ES-I3 (cell line): Measurements from ENCODE around the gene TTC36.
"Not testable (repeated sequence)": the region's sequence is repeated elsewhere in the genome, so short reads cannot be mapped to it uniquely, and the experiment has no call there.

ENCODE experiments used
- H3K36me3 ChIP-seq: 2 replicates; pipeline ENCODE4 v1.6.1; 2013; ENCODE audit warnings: mild to moderate bottlenecking, low read length, control low read depth, moderate library complexity; ENCODE audit not compliant: insufficient read depth
- H3K4me1 ChIP-seq: 2 replicates; pipeline ENCODE4 v1.6.1; 2013; ENCODE audit warnings: mild to moderate bottlenecking, control low read depth, low read length; ENCODE audit not compliant: insufficient read depth
- H3K9ac ChIP-seq: 2 replicates; pipeline ENCODE4 v1.6.1; 2013; ENCODE audit warnings: low read depth, mild to moderate bottlenecking, low read length, moderate library complexity
- H3K9me3 ChIP-seq: 2 replicates; pipeline ENCODE4 v1.6.1; 2013; ENCODE audit warnings: mild to moderate bottlenecking, low read length, moderate library complexity; ENCODE audit not compliant: control insufficient read depth, insufficient read depth

The TTC36 gene, protein sequence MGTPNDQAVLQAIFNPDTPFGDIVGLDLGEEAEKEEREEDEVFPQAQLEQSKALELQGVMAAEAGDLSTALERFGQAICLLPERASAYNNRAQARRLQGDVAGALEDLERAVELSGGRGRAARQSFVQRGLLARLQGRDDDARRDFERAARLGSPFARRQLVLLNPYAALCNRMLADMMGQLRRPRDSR

GRCh38 chr11:118527109-118527508 lies at the start of gene TTC36:
TTC36 (plus strand) TSS chr11:118527474; CDS start chr11:118527495, 21 bp downstream.
- Histone ChIP-seq H3K4me1 (peaks cover 9% of the 10 kb centered on the region), H3K9ac (no peak within 1 kb of the TSS), H3K36me3 (peaks cover 8% of the 10 kb centered on the region), H3K9me3 (no peaks in the 10 kb centered on the region)

DNA sequence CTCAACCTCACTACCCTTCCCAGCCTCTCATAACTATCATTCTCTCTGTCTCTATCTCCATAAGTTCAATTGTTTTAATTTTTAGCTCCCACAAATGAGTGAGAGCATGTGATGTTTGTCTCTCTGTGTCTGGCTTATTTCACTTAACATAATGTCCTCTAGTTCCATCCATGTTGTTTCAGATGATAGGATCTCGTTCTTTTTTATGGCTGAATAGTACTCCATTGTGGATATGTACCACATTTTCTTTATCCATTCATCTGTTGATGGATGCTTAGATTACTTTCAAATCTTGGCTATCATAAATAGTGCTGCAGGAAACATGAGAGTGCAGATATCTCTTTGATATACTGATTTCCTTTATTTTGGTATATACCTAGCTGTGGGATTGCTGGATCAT lies 46.0 kb upstream of the TTC36 start:
- H3K9me3 ChIP-seq, H3K4me1 ChIP-seq: not testable (repeated sequence)
- peaks cover 24% of the 10 kb centered on the region for H3K36me3 ChIP-seq

GRCh38 chr11:118484405-118484804 lies 42.9 kb upstream of the TTC36 start:
- H3K9me3 ChIP-seq = no peaks in the 10 kb centered on the region
- H3K36me3 ChIP-seq = peaks cover 22% of the 10 kb centered on the region
- no peaks in the 10 kb centered on the region for H3K4me1 ChIP-seq
- H3K9ac ChIP-seq = no peak overlapping the region

More for the DNA sequence above, 46.0 kb upstream of the TTC36 start:
- H3K9ac ChIP-seq = not testable (repeated sequence)

DNA sequence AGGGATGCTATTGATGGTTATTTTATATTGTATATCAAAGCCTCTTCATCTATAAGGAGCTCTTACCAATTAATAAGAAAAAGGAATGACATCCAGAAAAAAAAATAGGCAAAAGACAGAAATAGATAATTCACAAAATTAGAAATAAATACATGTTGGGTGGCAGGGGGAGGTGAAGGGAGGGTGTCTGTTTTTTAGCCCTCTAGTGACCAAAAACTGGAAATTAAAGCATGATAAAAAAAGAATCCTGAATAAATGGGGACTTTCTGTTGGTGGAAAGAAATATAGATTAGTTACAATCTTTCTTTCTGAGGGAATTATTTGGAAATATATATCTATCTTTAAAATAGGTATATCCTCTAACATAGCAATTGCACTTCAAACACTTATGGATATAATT lies 42.0 kb upstream of the TTC36 start:
- Histone ChIP-seq H3K4me1 (no peaks in the 10 kb centered on the region), H3K9ac (no peak overlapping the region), H3K36me3 (peaks cover 29% of the 10 kb centered on the region), H3K9me3 (no peaks in the 10 kb centered on the region)

DNA sequence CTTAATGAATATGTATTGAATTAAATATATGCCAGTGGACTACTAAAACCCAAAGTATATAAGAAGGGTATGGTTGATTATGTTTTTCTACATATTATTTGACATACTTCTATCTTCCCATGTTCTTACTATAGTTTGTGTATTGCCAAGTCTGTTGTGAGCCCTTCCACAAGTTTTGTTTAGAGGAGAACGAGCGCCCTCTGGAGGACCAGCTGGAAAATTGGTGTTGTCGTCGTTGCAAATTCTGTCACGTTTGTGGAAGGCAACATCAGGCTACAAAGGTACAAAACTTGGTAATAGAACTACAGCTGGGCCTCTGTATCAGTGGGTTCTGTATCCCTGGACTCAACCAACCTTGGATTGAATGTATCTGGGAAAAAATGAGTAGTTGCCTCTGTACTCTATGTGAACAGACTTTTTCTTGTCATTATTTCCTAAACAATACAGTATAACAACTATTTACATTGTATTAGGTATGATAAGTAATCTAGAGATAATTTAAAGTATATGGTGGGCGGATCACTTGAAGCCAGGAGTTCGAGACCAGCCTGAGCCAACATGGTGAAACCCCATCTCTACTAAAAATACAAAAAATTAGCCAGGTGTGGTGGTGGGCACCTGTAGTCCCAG lies 38.7 kb upstream of the TTC36 start:
- H3K9ac ChIP-seq = no peak overlapping the region
- no peaks in the 10 kb centered on the region for H3K4me1 ChIP-seq
- H3K9me3 ChIP-seq = no peaks in the 10 kb centered on the region
- H3K36me3 ChIP-seq = peaks cover 27% of the 10 kb centered on the region

DNA sequence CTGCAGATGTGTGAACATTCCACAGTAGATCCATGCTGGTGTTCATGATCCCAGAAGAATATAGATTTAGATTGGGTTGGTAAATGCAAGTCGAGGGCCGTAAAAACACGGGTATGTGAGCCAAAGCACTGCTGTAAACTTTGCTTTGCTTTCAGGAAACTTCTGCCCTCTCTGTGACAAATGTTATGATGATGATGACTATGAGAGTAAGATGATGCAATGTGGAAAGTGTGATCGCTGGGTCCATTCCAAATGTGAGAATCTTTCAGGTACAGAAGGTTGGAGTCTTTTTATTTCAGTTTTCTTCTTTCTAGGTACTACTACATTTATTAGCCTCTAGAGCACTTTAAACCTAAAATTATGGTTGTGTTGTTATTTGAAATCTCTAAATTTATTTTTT lies 36.2 kb upstream of the TTC36 start:
- Histone ChIP-seq H3K9ac (no peak overlapping the region), H3K9me3 (no peaks in the 10 kb centered on the region), H3K4me1 (no peaks in the 10 kb centered on the region), H3K36me3 (peaks cover 40% of the 10 kb centered on the region)

DNA sequence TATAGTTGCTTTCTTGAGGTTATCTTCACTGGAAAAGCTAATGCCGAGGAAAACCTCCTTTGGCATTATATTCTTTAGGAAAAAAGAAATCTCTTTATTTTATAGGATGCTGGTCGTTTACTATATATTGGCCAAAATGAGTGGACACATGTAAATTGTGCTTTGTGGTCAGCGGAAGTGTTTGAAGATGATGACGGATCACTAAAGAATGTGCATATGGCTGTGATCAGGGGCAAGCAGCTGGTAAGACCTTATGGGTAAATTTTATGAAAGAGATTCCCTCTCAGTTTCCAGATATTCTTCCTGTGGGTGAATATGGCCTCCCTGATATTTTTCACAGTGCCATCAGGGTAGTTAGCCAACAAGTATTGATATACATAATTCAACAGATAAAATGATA lies 29.4 kb upstream of the TTC36 start:
- peaks cover 52% of the 10 kb centered on the region for H3K36me3 ChIP-seq
- H3K4me1 ChIP-seq = no peaks in the 10 kb centered on the region
- no peak overlapping the region for H3K9ac ChIP-seq
- H3K9me3 ChIP-seq = no peaks in the 10 kb centered on the region

GRCh38 chr11:118503216-118503615 lies 24.1 kb upstream of the TTC36 start:
- Histone ChIP-seq H3K9me3 (no peaks in the 10 kb centered on the region), H3K4me1 (no peaks in the 10 kb centered on the region), H3K9ac (no peak overlapping the region), H3K36me3 (peaks cover 71% of the 10 kb centered on the region)

DNA sequence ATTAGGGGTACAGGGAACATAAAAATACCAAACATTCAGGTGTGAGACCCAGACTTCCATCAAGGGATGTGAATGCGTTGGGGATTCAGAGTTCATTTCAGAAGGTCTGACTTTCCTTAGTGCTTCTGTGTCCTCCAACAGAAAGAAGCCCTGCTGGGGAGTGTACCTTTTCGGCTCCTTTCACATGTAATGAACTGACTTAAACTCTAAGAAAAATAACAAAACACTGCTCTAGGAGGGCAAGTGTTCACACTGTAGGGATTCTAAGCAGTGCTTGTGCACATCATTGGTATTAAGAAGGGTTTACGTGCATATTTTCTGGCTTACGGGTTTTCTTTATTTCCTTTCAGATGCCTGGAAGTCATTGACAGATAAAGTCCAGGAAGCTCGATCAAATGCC lies 15.7 kb upstream of the TTC36 start:
- no peak overlapping the region for H3K9ac ChIP-seq
- H3K36me3 ChIP-seq = peaks cover 68% of the 10 kb centered on the region
- H3K9me3 ChIP-seq = no peaks in the 10 kb centered on the region
- H3K4me1 ChIP-seq = no peaks in the 10 kb centered on the region

GRCh38 chr11:118514103-118514502 lies 13.2 kb upstream of the TTC36 start:
- peaks cover 64% of the 10 kb centered on the region for H3K36me3 ChIP-seq
- no peak overlapping the region for H3K9ac ChIP-seq
- no peaks in the 10 kb centered on the region for H3K9me3 ChIP-seq
- no peaks in the 10 kb centered on the region for H3K4me1 ChIP-seq

DNA sequence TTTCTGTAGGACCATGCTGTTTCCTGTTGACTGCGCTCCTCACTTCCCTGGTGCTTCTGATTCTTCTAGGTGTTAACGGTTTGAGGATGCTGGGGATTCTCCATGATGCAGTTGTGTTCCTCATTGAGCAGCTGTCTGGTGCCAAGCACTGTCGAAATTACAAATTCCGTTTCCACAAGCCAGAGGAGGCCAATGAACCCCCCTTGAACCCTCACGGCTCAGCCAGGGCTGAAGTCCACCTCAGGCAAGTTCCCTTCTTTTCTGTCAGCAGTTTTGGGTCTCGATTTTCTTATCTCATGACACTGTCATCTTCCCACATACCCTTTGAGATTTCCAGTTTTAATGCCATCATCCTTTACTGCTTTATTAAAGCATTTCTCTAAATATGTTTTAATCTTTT lies 7.7 kb upstream of the TTC36 start:
- Histone ChIP-seq H3K4me1 (no peaks in the 10 kb centered on the region), H3K9ac (no peak overlapping the region), H3K9me3 (no peaks in the 10 kb centered on the region), H3K36me3 (peaks cover 62% of the 10 kb centered on the region)

DNA sequence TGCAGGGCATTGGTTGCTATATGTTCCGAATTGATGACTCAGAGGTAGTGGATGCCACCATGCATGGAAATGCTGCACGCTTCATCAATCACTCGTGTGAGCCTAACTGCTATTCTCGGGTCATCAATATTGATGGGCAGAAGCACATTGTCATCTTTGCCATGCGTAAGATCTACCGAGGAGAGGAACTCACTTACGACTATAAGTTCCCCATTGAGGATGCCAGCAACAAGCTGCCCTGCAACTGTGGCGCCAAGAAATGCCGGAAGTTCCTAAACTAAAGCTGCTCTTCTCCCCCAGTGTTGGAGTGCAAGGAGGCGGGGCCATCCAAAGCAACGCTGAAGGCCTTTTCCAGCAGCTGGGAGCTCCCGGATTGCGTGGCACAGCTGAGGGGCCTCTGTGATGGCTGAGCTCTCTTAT lies 5.4 kb upstream of the TTC36 start:
- Histone ChIP-seq H3K9me3 (no peaks in the 10 kb centered on the region), H3K4me1 (no peaks in the 10 kb centered on the region), H3K9ac (no peak overlapping the region), H3K36me3 (peaks cover 44% of the 10 kb centered on the region)

GRCh38 chr11:118522571-118523072 lies 4.7 kb upstream of the TTC36 start:
- Histone ChIP-seq H3K36me3 (peaks cover 42% of the 10 kb centered on the region), H3K9ac (no peak overlapping the region), H3K4me1 (no peaks in the 10 kb centered on the region), H3K9me3 (no peaks in the 10 kb centered on the region)

- no peaks in the 10 kb centered on the region for H3K4me1 ChIP-seq
- H3K9me3 ChIP-seq = no peaks in the 10 kb centered on the region
- no peak overlapping the region for H3K9ac ChIP-seq
- H3K36me3 ChIP-seq = peaks cover 32% of the 10 kb centered on the region
Measured at GRCh38 chr11:118524356-118524755, 2.9 kb upstream of the TTC36 start.

GRCh38 chr11:118524757-118525470 lies 2.4 kb upstream of the TTC36 start:
- Histone ChIP-seq H3K9ac (no peak overlapping the region), H3K36me3 (peaks cover 27% of the 10 kb centered on the region), H3K4me1 (peaks cover 5% of the 10 kb centered on the region), H3K9me3 (no peaks in the 10 kb centered on the region)
